Measurements from ENCODE around the gene BLVRA.

DNA sequence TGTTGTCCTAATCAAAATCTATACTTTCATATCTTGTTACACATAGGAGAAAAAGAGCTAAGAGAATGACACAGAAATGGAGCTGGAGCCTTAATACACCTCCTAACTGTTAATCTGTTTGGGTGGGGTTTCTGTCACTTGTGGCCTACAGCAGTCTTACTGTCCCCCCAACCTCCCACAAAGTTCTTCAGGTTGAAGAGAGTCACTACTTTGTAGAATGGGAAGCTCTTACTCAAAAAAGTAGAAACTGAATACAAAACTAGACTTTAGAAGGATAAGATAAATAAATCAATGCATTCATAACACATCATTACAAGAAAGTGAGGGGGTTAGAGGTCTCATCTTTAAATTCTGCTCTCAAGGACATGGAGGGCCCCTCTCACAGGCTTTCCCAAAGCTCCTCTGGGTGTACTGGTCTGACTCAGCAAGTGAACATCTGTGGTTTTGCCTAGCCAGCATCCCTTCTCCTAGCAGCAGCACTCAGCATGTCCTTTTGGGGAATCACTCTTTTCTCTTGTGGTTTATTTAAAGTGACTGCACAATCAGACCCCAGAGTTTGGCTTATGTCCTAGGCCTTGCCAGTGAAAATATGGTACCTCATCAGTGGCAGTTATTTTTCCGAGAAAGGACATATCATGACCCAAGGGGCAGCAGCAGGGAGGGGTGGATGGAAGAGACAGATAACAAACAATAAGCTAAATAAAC lies 2.0 kb upstream of the BLVRA start:
- TF ChIP-seq, protein P1, sequence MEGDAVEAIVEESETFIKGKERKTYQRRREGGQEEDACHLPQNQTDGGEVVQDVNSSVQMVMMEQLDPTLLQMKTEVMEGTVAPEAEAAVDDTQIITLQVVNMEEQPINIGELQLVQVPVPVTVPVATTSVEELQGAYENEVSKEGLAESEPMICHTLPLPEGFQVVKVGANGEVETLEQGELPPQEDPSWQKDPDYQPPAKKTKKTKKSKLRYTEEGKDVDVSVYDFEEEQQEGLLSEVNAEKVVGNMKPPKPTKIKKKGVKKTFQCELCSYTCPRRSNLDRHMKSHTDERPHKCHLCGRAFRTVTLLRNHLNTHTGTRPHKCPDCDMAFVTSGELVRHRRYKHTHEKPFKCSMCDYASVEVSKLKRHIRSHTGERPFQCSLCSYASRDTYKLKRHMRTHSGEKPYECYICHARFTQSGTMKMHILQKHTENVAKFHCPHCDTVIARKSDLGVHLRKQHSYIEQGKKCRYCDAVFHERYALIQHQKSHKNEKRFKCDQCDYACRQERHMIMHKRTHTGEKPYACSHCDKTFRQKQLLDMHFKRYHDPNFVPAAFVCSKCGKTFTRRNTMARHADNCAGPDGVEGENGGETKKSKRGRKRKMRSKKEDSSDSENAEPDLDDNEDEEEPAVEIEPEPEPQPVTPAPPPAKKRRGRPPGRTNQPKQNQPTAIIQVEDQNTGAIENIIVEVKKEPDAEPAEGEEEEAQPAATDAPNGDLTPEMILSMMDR (IDR thresholded peaks at IDR 0.05): no peak
- TF ChIP-seq EZH2 (IDR thresholded peaks at IDR 0.05; ENCODE audit: borderline replicate concordance, insufficient read depth, low read depth, low read length, poor library complexity, severe bottlenecking): no peak

Data from B cell (primary cell).